ENCODE results near the gene NEUROG1. TPM values are rescaled to one million over a fixed set of nuclear protein-coding genes. Genes with fewer than 3 reads are reported as not detected.

The NEUROG1 gene
- total RNA-seq, 1 donor from 2014 or later = not detected

GRCh38 chr5:135487037-135487395, 48.7 kb downstream of the NEUROG1 start:
- Mint-ChIP-seq H3K36me3 (ENCODE audit: low read depth, unreplicated experiment) (peaks cover 4% of the 10 kb centered on the region), H3K4me1 (ENCODE audit: unreplicated experiment) (peaks cover 12% of the 10 kb centered on the region), H3K4me3 (ENCODE audit: unreplicated experiment) (no peak overlapping the region), H3K27ac (ENCODE audit: unreplicated experiment) (peak overlapping the region; percentile 74), H3K27me3 (ENCODE audit: unreplicated experiment) (peaks cover 37% of the 10 kb centered on the region), H3K9me3 (ENCODE audit: unreplicated experiment) (no peaks in the 10 kb centered on the region)
- no peak for DNase-seq (ENCODE audit: low spot score)
- TF ChIP-seq CTCF (IDR thresholded peaks at IDR 0.05; ENCODE audit: unreplicated experiment) = no peak

- Mint-ChIP-seq H3K4me3 (ENCODE audit: unreplicated experiment) (no peak overlapping the region), H3K27me3 (ENCODE audit: unreplicated experiment) (peaks cover 37% of the 10 kb centered on the region), H3K27ac (ENCODE audit: unreplicated experiment) (peak overlapping the region; percentile 74), H3K4me1 (ENCODE audit: unreplicated experiment) (peaks cover 12% of the 10 kb centered on the region), H3K36me3 (ENCODE audit: low read depth, unreplicated experiment) (peaks cover 4% of the 10 kb centered on the region), H3K9me3 (ENCODE audit: unreplicated experiment) (no peaks in the 10 kb centered on the region)
- DNase-seq (ENCODE audit: low spot score) = no peak
- TF ChIP-seq CTCF (IDR thresholded peaks at IDR 0.05; ENCODE audit: unreplicated experiment) = no peak
Measured at GRCh38 chr5:135486131-135487036, 49.4 kb downstream of the NEUROG1 start.

GRCh38 chr5:135484674-135485086, 51.1 kb downstream of the NEUROG1 start:
- TF ChIP-seq CTCF (IDR thresholded peaks at IDR 0.05; ENCODE audit: unreplicated experiment) = no peak
- Mint-ChIP-seq H3K27ac (ENCODE audit: unreplicated experiment) (no peak overlapping the region), H3K36me3 (ENCODE audit: low read depth, unreplicated experiment) (peaks cover 4% of the 10 kb centered on the region), H3K4me3 (ENCODE audit: unreplicated experiment) (no peak overlapping the region), H3K4me1 (ENCODE audit: unreplicated experiment) (peaks cover 6% of the 10 kb centered on the region), H3K9me3 (ENCODE audit: unreplicated experiment) (no peaks in the 10 kb centered on the region), H3K27me3 (ENCODE audit: unreplicated experiment) (peaks cover 33% of the 10 kb centered on the region)
- DNase-seq (ENCODE audit: low spot score) = no peak

Other genes with a start within 250 kb of the NEUROG1 start
- 181 TPM for gene MACROH2A1, start 136.7 kb downstream of the NEUROG1 start, total RNA-seq (ENCODE audit: unreplicated experiment)
- gene DCANP1, start 88.6 kb downstream of the NEUROG1 start, total RNA-seq (ENCODE audit: unreplicated experiment) = not detected
- not detected for gene TIFAB, start 83.6 kb downstream of the NEUROG1 start, total RNA-seq (ENCODE audit: unreplicated experiment)
- 0.13 TPM for gene CXCL14, start 43.0 kb upstream of the NEUROG1 start, total RNA-seq (ENCODE audit: unreplicated experiment)